H1 (cell line): ENCODE data around the gene SLC26A8. TPM values are rescaled to one million over a fixed set of nuclear protein-coding genes. Genes with fewer than 3 reads are reported as not detected.

Experiments used
- CTCF ChIA-PET: fragments of 300-600 bp; sonication (Branson Sonifier 250); formaldehyde crosslinking; loops from one replicate; lab custom pipeline; 2021; ENCODE audit not compliant: partially characterized antibody; lab: Charles Lee
- POLR2A ChIA-PET: fragments of 300-600 bp; sonication (Branson Sonifier 250); formaldehyde crosslinking; loops from one replicate; lab custom pipeline; 2021; ENCODE audit warnings: inconsistent platforms; ENCODE audit not compliant: partially characterized antibody; lab: Charles Lee
- DNase-seq, 2 experiments: peaks; one replicate each; pipeline versions ENCODE4 v3.0.0 to v3.0.0-alpha.2; 2010 to 2022; ENCODE audit warnings: low spot score in 2 of 2, low read depth in 1 of 2, mixed read lengths in 1 of 2
- FAIRE-seq: peaks from 2 replicates; lab custom pipeline; 2011; peaks lifted over from hg19 to GRCh38; lab: Jason Lieb, UNC
- H2AFZ ChIP-seq: 2 replicates; pipeline ENCODE4 v1.8.1; 2012; ENCODE audit warnings: low read length, inconsistent platforms
- H2AK5ac ChIP-seq: 2 replicates; pipeline ENCODE4 v1.6.1; 2013; ENCODE audit warnings: low read depth, low read length
- H2BK120ac ChIP-seq: replicated peaks from 2 replicates; pipeline ENCODE3; 2013; ENCODE audit warnings: low read depth, low read length, inconsistent platforms
- H2BK12ac ChIP-seq: 2 replicates; pipeline ENCODE4 v1.6.1; 2013; ENCODE audit warnings: low read depth, low read length
- H2BK15ac ChIP-seq: 2 replicates; pipeline ENCODE4 v1.6.1; 2013; ENCODE audit warnings: low read length
- H2BK20ac ChIP-seq: 2 replicates; pipeline ENCODE4 v1.6.1; 2013; ENCODE audit warnings: low read length
- H2BK5ac ChIP-seq: 2 replicates; pipeline ENCODE4 v1.6.1; 2013; ENCODE audit warnings: low read depth, low read length
- H3K14ac ChIP-seq: 2 replicates; pipeline ENCODE4 v1.6.1; 2013; ENCODE audit warnings: inconsistent platforms; ENCODE audit not compliant: insufficient read length
- H3K18ac ChIP-seq: 2 replicates; pipeline ENCODE4 v1.6.1; 2013; ENCODE audit warnings: low read length; ENCODE audit errors: extremely low read depth
- H3K23ac ChIP-seq: 2 replicates; pipeline ENCODE4 v1.6.1; 2013; ENCODE audit warnings: inconsistent platforms; ENCODE audit not compliant: insufficient read length
- H3K23me2 ChIP-seq: 2 replicates; pipeline ENCODE4 v1.6.1; 2013; ENCODE audit warnings: low read depth, low read length
- H3K27ac ChIP-seq: 2 replicates; pipeline ENCODE4 v1.6.1; 2011; ENCODE audit warnings: low read depth, low read length, inconsistent platforms
- H3K27me3 ChIP-seq, 4 experiments: replicated peaks in 1 of 4; 1 replicate in 1 of 4; 2 replicates in 3 of 4; pipeline versions ENCODE4 v1.6.1 to v1.8.1; 2011 to 2013; ENCODE audit warnings: low read length in 3 of 4, mild to moderate bottlenecking in 3 of 4, inconsistent platforms in 2 of 4, mixed read lengths in 2 of 4, moderate library complexity in 1 of 4; ENCODE audit not compliant: control insufficient read depth in 3 of 4, insufficient read depth in 3 of 4; ENCODE audit errors: extremely low read depth in 1 of 4
- H3K36me3 ChIP-seq, 4 experiments: 2 replicates each; pipeline versions ENCODE4 v1.6.1 to v1.8.1; 2011 to 2013; ENCODE audit warnings: mild to moderate bottlenecking in 4 of 4, low read length in 3 of 4, moderate library complexity in 2 of 4, control low read depth in 1 of 4, inconsistent platforms in 1 of 4; ENCODE audit not compliant: insufficient read depth in 4 of 4, control insufficient read depth in 2 of 4
- H3K4ac ChIP-seq: replicated peaks from 2 replicates; pipeline ENCODE3; 2013; ENCODE audit warnings: low read length, low read depth, mixed read lengths, inconsistent platforms; ENCODE audit not compliant: insufficient read length
- H3K4me1 ChIP-seq, 4 experiments: replicated peaks in 1 of 4; 1 replicate in 1 of 4; 2 replicates in 3 of 4; pipeline versions ENCODE4 v1.6.1 to v1.8.1; 2011 to 2013; ENCODE audit warnings: low read length in 3 of 4, inconsistent platforms in 2 of 4, mixed read lengths in 1 of 4; ENCODE audit not compliant: insufficient read depth in 4 of 4, control insufficient read depth in 3 of 4
- H3K4me2 ChIP-seq, 2 experiments: 2 replicates each; pipeline versions ENCODE4 v1.6.1 to v1.8.1; 2011 to 2013; ENCODE audit warnings: low read depth in 2 of 2, low read length in 2 of 2, control low read depth in 1 of 2, inconsistent platforms in 1 of 2, mild to moderate bottlenecking in 1 of 2; ENCODE audit not compliant: insufficient read depth in 1 of 2
- H3K4me3 ChIP-seq, 4 experiments: fragments of 200-600, 300-600 bp in 1 of 4; sonication (generic), shearing (Covaris generic), sonication (Bioruptor Twin) in 1 of 4; 2 replicates each; pipeline versions ENCODE4 v1.5.1 to v1.8.1; 2011 to 2016; ENCODE audit warnings: low read length in 4 of 4, low read depth in 3 of 4, control low read depth in 2 of 4, inconsistent platforms in 2 of 4, mild to moderate bottlenecking in 2 of 4, mixed read lengths in 1 of 4, moderate library complexity in 1 of 4; ENCODE audit not compliant: insufficient read depth in 2 of 4; ENCODE audit errors: extremely low read depth in 1 of 4
- H3K56ac ChIP-seq: replicated peaks from 2 replicates; pipeline ENCODE3; 2013; ENCODE audit warnings: low read depth, mild to moderate bottlenecking, mixed read lengths, low read length, inconsistent platforms; ENCODE audit not compliant: insufficient read length
- H3K79me1 ChIP-seq: 2 replicates; pipeline ENCODE4 v1.6.1; 2013; ENCODE audit warnings: low read depth, low read length, control low read depth
- H3K79me2 ChIP-seq, 2 experiments: 2 replicates each; pipeline versions ENCODE4 v1.6.1 to v1.8.1; 2012 to 2013; ENCODE audit warnings: low read length in 2 of 2, mild to moderate bottlenecking in 2 of 2, inconsistent platforms in 1 of 2; ENCODE audit not compliant: insufficient read depth in 2 of 2, control insufficient read depth in 1 of 2
- H3K9ac ChIP-seq, 4 experiments: replicated peaks in 1 of 4; 1 replicate in 1 of 4; 2 replicates in 3 of 4; pipeline versions ENCODE4 v1.6.1 to v1.8.1; 2011 to 2013; ENCODE audit warnings: low read depth in 3 of 4, low read length in 3 of 4, control low read depth in 2 of 4, mild to moderate bottlenecking in 2 of 4, moderate library complexity in 2 of 4, inconsistent platforms in 1 of 4; ENCODE audit errors: extremely low read depth in 1 of 4
- H3K9me3 ChIP-seq, 2 experiments: 2 replicates each; pipeline versions ENCODE4 v1.6.1 to v1.8.1; 2012 to 2013; ENCODE audit warnings: mild to moderate bottlenecking in 2 of 2, moderate library complexity in 2 of 2, control low read depth in 1 of 2, inconsistent platforms in 1 of 2, low read depth in 1 of 2, low read length in 1 of 2, mixed read lengths in 1 of 2; ENCODE audit not compliant: insufficient read depth in 2 of 2
- H4K20me1 ChIP-seq, 2 experiments: replicated peaks in 1 of 2; 2 replicates each; pipeline versions ENCODE3 to v1.8.1; 2011 to 2013; ENCODE audit warnings: inconsistent platforms in 2 of 2, low read length in 2 of 2, mild to moderate bottlenecking in 1 of 2; ENCODE audit not compliant: insufficient read depth in 2 of 2, control insufficient read depth in 1 of 2
- H4K5ac ChIP-seq: 2 replicates; pipeline ENCODE4 v1.6.1; 2013; ENCODE audit warnings: low read length, low read depth, mixed read lengths, inconsistent platforms; ENCODE audit not compliant: insufficient read length
- H4K8ac ChIP-seq: 2 replicates; pipeline ENCODE4 v1.8.0; 2013; ENCODE audit warnings: mild to moderate bottlenecking, moderate library complexity, low read length, inconsistent platforms; ENCODE audit not compliant: insufficient read depth; ENCODE audit errors: extremely low read depth
- H4K91ac ChIP-seq: replicated peaks from 2 replicates; pipeline ENCODE3; 2013; ENCODE audit warnings: low read length, mixed read lengths, inconsistent platforms; ENCODE audit not compliant: insufficient read length
- BACH1 ChIP-seq: IDR thresholded peaks from 2 replicates; pipeline ENCODE4 v1.6.1; 2012; ENCODE audit warnings: low read length, improper control_type of control experiment
- BCL11A ChIP-seq, 2 experiments: IDR thresholded peaks; one replicate each; pipeline ENCODE4 v1.6.1; 2011; ENCODE audit warnings: low read depth in 2 of 2, low read length in 2 of 2, mild to moderate bottlenecking in 2 of 2
- CBX5 ChIP-seq: fragments of 300-800, 300-1000 bp; sonication (generic); IDR thresholded peaks from 2 replicates; pipeline ENCODE4 v1.7.1; 2016; ENCODE audit warnings: antibody characterized with exemption, low read length, low read depth
- FOSL1 ChIP-seq: IDR thresholded peaks from 2 replicates; pipeline ENCODE4 v1.6.1; 2011; ENCODE audit warnings: mild to moderate bottlenecking, low read depth, low read length, moderate library complexity; ENCODE audit not compliant: insufficient read depth
- KDM5A ChIP-seq: fragments of 200-600 bp; IDR thresholded peaks from 2 replicates; pipeline ENCODE4 v1.7.1; 2012; ENCODE audit warnings: mild to moderate bottlenecking, low read length, inconsistent platforms, mixed read lengths
- NANOG ChIP-seq: IDR thresholded peaks from 2 replicates; pipeline ENCODE4 v1.6.1; 2011; ENCODE audit warnings: low read length, low read depth, mild to moderate bottlenecking, inconsistent platforms; ENCODE audit not compliant: insufficient read depth, poor library complexity, severe bottlenecking
- NRF1 ChIP-seq: IDR thresholded peaks from 2 replicates; pipeline ENCODE4 v1.6.1; 2011; ENCODE audit warnings: mild to moderate bottlenecking, low read depth, low read length, improper control_type of control experiment
- POLR2A ChIP-seq, 2 experiments: IDR thresholded peaks; 1 replicate in 1 of 2; 2 replicates in 1 of 2; pipeline ENCODE4 v1.6.1; 2011; ENCODE audit warnings: low read depth in 2 of 2, low read length in 2 of 2, mild to moderate bottlenecking in 2 of 2; ENCODE audit errors: control extremely low read depth in 1 of 2
- POU5F1 ChIP-seq: IDR thresholded peaks from 2 replicates; pipeline ENCODE4 v1.6.1; 2011; ENCODE audit warnings: low read depth, mild to moderate bottlenecking, low read length, moderate library complexity
- RFX5 ChIP-seq: IDR thresholded peaks from 2 replicates; pipeline ENCODE4 v1.6.1; 2011; ENCODE audit warnings: low read depth, low read length, improper control_type of control experiment, borderline replicate concordance
- SIRT6 ChIP-seq: IDR thresholded peaks from one replicate; pipeline ENCODE4 v1.7.1; 2012; ENCODE audit warnings: low read length, inconsistent platforms
- SIX5 ChIP-seq: IDR thresholded peaks from 2 replicates; pipeline ENCODE4 v1.6.1; 2011; ENCODE audit warnings: mild to moderate bottlenecking, low read depth, low read length
- SP1 ChIP-seq: IDR thresholded peaks from 2 replicates; pipeline ENCODE4 v1.6.1; 2011; ENCODE audit warnings: low read depth, low read length
- SP4 ChIP-seq: IDR thresholded peaks from 2 replicates; pipeline ENCODE4 v1.6.1; 2012; ENCODE audit warnings: low read length, inconsistent platforms
- TAF1 ChIP-seq: IDR thresholded peaks from 2 replicates; pipeline ENCODE4 v1.6.1; 2011; ENCODE audit warnings: mild to moderate bottlenecking, low read depth, low read length
- ZNF274 ChIP-seq: IDR thresholded peaks from 2 replicates; pipeline ENCODE4 v1.7.0; 2012; ENCODE audit warnings: low read length, borderline replicate concordance; ENCODE audit errors: extremely low read depth
- WGBS, 2 experiments: shearing (Covaris generic) in 1 of 2; methylation state at CpG; one replicate each; pipeline versions ENCODE4 v1.1.6 to v1.1.7; 2013 to 2015; ENCODE audit warnings: low lambda C conversion rate in 2 of 2, mixed read lengths in 2 of 2, inconsistent platforms in 1 of 2, low coverage in 1 of 2, missing lambda C conversion rate in 1 of 2; ENCODE audit not compliant: insufficient replicate concordance in 2 of 2, insufficient coverage in 1 of 2, insufficient read length in 1 of 2; ENCODE audit errors: extremely low coverage in 1 of 2, missing lambda C conversion rate in 1 of 2; 5-methylcytosine and 5-hydroxymethylcytosine counted together
- polyA plus RNA-seq, 7 experiments: library from polyadenylated mRNA; depleted of rRNA in 3 of 7; stranded (reverse) in 5 of 7; unstranded in 2 of 7; fragments of >200 nt in 5 of 7; fragments of 200-250 nt in 2 of 7; gene quantifications; 1 replicate in 5 of 7; 2 replicates in 1 of 7; 4 replicates in 1 of 7; pipeline versions ENCODE4 v1.2.1 to v1.2.3, GENCODE V29; 2011 to 2013; ENCODE audit warnings: missing spikeins in 2 of 7, mixed read lengths in 2 of 7
- total RNA-seq: library from RNA; stranded (reverse); fragmentation: NEBNext Ultra II Directional; extraction: Animal tissue kit (Norgen Biotek cat#: 25700); gene quantifications from 2 replicates; pipeline ENCODE4 v1.2.1, GENCODE V29; 2021

SLC26A8 gene
- total and polyA plus RNA-seq, 2 of the 8 experiments (the other 6 are each of a cell fraction or from before 2014, with no cell fraction given) = 0.56 to 0.57 TPM

- Histone ChIP-seq H3K23ac (no peak overlapping the region), H4K20me1 (peaks cover 7 to 12% of the 10 kb centered on the region in 2 experiments), H2BK5ac (no peak overlapping the region), H4K91ac (no peak overlapping the region), H3K9me3 (no peaks in the 10 kb centered on the region), H2AK5ac (no peak overlapping the region), H3K36me3 (no peaks in the 10 kb centered on the region; a peak in 1 of 8 replicates), H3K23me2 (no peaks in the 10 kb centered on the region; the same call in 1 of the 2 replicates), H3K27ac (no peak overlapping the region), H2BK120ac (no peak overlapping the region), H4K5ac (no peak overlapping the region), H3K27me3 (no peaks in the 10 kb centered on the region), H3K14ac (no peak overlapping the region), H3K4me3 (no peak overlapping the region), H3K79me1 (peaks cover 4% of the 10 kb centered on the region), H3K4me1 (peaks cover 0 to 6% (median 3%) of the 10 kb centered on the region in 4 experiments; a peak in 2 of 7 replicates), H3K18ac (no peak overlapping the region), H2BK12ac (no peak overlapping the region), H2BK15ac (no peak overlapping the region), H3K4ac (no peak overlapping the region), H3K9ac (no peak overlapping the region), H3K4me2 (no peak overlapping the region), H4K8ac (no peak overlapping the region), H3K79me2 (peaks cover 3 to 95% of the 10 kb centered on the region in 2 experiments; a peak in 2 of 4 replicates), H3K56ac (no peak overlapping the region), H2BK20ac (no peak overlapping the region), H2AFZ (no peak overlapping the region)
- WGBS, 2 experiments = 96% methylated on average over 1 of the region's 1 CpG; no CpG with 5 or more reads in 1 of the 2 experiments
- no peak for FAIRE-seq
- DNase-seq = no peak
- ChIA-PET POLR2A (interaction anchor here (1.6 kb wide), 1 partner anchor 23 kb away, joined by 3 read pairs; no protein-coding TSS in a partner anchor), CTCF (no interaction called here)
- TF ChIP-seq SIX5 (no peak), SIRT6 (no peak), BCL11A (IDR thresholded peaks at IDR 0.05; ENCODE audit: low read depth in 2 of 2, low read length in 2 of 2) (no peak), POU5F1 (no peak), POLR2A (IDR thresholded peaks at IDR 0.05; ENCODE audit: control extremely low read depth in 1 of 2, low read depth in 2 of 2, low read length in 2 of 2) (no peak), CBX5 (no peak), FOSL1 (no peak), SP4 (no peak), BACH1 (no peak), NANOG (no peak), SP1 (no peak), RFX5 (no peak), ZNF274 (no peak), KDM5A (no peak), NRF1 (no peak), TAF1 (no peak)
Measured at GRCh38 chr6:35896228-35896627, 128.2 kb downstream of the SLC26A8 start.
